ENCODE data around the gene TTC31.

GRCh38 chr2:74458132-74458937, 24.5 kb upstream of the TTC31 start, which contains the start of gene WBP1:
- TF ChIP-seq, protein P1, sequence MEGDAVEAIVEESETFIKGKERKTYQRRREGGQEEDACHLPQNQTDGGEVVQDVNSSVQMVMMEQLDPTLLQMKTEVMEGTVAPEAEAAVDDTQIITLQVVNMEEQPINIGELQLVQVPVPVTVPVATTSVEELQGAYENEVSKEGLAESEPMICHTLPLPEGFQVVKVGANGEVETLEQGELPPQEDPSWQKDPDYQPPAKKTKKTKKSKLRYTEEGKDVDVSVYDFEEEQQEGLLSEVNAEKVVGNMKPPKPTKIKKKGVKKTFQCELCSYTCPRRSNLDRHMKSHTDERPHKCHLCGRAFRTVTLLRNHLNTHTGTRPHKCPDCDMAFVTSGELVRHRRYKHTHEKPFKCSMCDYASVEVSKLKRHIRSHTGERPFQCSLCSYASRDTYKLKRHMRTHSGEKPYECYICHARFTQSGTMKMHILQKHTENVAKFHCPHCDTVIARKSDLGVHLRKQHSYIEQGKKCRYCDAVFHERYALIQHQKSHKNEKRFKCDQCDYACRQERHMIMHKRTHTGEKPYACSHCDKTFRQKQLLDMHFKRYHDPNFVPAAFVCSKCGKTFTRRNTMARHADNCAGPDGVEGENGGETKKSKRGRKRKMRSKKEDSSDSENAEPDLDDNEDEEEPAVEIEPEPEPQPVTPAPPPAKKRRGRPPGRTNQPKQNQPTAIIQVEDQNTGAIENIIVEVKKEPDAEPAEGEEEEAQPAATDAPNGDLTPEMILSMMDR (IDR thresholded peaks at IDR 0.05; ENCODE audit: borderline replicate concordance, extremely low read depth, low read length, poor library complexity, severe bottlenecking), result no peak
- no peak for TF ChIP-seq EZH2 (IDR thresholded peaks at IDR 0.05; ENCODE audit: borderline replicate concordance, low read depth, low read length, severe bottlenecking)
